TTC549 (cell line): Measurements from ENCODE around the gene MYT1.

Source experiments
- FAIRE-seq: peaks from 2 replicates; lab custom pipeline; 2012; peaks lifted over from hg19 to GRCh38; lab: Jason Lieb, UNC

Gene MYT1

GRCh38 chr20:64247970-64248841 is 84.0 kb downstream of the MYT1 start:
- no peak for FAIRE-seq

DNA sequence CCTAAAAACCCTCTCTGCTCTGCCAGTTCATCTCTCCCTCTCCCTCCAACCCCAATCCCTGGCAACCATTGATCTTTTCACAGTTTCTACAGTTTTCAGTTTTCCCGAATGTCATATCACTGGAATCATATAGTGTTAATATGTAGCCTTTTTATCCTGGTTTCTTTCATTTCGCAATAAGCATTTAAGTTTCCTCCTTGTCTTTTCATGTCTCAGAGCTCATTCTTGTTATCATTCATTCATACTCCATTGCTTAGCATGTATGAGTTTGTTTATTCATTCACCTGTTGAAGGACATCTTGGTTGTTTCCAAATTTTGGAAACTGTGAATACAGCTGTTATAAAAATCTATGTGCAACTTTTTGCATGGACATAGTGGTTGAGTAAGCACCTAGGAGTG is 85.8 kb downstream of the MYT1 start:
- FAIRE-seq: no peak

- no peak for FAIRE-seq
Observed at GRCh38 chr20:64253000-64253383, 88.7 kb downstream of the MYT1 start.

- no peak for FAIRE-seq
Observed at GRCh38 chr20:64253443-64253842, 89.2 kb downstream of the MYT1 start.

- no peak for FAIRE-seq
Observed at GRCh38 chr20:64254156-64254555, 89.9 kb downstream of the MYT1 start.

DNA sequence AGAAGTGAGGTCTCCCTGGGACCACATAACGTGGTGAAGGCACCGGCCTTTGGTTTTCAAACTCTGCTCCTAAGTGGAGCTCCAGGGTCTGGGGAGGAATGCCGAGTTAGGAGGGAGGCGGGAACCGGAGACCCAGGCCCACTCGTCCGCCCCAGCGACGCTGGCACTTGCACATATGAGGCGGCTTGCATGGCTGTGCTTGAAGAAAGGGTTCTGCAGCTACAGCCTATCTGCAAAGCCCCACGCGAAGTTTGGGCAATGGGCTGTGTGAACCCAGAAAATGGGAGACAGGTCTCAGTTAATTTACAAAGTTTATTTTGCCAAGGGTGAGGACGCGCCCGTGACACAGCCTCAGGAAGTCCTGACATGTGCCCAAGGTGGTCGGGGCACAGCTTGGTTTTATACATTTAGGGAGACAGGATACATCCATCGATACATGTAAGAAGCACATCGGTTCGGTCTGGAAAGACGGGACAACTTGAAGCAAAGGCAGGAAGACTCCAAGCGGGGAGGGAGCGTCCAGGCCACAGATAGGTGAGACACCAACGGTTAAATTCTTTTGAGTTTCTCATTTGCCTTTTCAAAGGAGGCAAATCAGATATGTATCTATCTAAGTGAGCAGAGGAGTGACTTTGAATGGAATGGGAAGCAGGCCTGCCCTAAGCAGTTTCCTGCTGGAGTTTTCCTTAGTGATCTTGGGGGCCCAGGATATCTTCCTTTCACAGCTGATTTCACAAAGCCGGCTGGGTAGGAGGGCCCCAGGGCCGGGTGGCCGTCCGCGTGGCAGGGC is 90.5 kb downstream of the MYT1 start:
- FAIRE-seq: no peak

- FAIRE-seq: no peak
Observed at GRCh38 chr20:64255361-64256281, 91.4 kb downstream of the MYT1 start, which contains the start of gene PCMTD2. Gene PCMTD2, plus strand, starts transcription at chr20:64255748. Its CDS starts 4,218 bp downstream, at chr20:64259966.

DNA sequence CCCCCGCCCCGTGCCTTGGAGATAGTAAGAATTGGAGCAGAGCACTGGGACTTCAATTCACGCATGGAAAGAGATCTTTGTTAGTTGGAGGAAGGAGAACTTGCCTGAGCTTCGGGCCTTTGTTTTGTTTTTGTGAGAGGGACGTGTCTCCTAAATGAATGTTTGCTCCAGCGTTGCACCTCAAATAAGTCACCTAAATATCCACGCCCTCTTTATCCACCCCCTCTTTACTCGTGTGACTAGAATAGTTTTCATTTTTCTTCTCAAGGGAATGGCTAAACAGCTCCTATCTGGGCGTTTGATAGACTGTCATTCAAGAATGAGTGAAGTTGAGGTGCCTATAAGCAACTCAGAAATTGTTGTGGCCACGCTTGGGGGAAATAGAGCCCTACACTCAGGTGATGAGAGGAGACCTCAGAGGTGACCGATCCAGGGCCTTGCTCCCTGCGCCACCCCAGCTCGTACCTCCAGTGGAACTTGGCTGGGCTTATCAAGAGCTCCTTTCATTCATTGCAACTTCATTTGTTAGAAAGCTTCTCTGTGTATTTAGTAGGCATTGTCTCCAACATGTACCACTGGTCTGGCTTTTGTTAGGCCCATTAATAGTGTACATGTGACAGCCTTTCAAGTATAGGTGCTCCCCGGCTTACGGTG is 92.2 kb downstream of the MYT1 start:
- FAIRE-seq: no peak

GRCh38 chr20:64257107-64257757 is 93.0 kb downstream of the MYT1 start:
- no peak for FAIRE-seq

GRCh38 chr20:64258071-64258823 is 94.0 kb downstream of the MYT1 start:
- no peak for FAIRE-seq

DNA sequence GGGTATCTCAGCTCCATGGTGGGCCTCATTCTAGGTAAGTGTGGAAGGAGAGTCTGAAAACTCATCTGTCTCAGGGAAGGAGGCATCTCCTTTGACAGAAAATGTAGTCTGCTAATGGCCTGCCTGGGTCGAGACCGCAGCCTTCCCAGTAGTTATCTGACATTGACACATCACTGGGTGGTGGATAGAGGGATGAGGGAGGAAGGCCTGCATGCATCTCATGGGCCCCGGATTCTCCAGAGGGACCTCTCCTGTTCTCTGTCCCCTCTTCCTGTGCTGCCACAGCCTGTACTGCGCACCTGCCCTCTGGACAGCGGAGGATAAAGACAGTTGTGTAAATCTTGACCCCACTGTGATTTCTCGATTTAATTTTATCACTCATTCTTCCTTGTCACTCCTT is 96.0 kb downstream of the MYT1 start:
- FAIRE-seq: no peak

- no peak for FAIRE-seq
Observed at GRCh38 chr20:64261138-64261537, 96.9 kb downstream of the MYT1 start.

DNA sequence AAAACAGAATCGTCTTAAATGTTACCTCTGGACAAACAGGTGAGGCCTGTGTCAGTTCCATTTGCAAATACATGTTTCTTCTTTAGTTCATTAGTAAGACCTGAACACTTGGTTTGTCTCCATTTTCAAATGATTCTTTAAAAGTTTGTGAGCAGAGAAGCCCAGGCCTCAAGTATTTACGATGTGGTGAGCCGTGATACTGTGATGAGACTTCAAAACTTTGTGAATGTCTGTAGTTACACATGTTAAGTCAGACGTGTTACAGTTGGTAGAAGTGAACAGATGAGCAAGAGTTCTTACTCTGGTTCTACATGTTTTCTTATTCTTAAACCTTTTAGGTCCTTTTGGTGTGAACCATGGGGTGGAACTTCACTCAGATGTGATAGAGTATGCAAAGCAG is 99.8 kb downstream of the MYT1 start:
- FAIRE-seq: no peak

DNA sequence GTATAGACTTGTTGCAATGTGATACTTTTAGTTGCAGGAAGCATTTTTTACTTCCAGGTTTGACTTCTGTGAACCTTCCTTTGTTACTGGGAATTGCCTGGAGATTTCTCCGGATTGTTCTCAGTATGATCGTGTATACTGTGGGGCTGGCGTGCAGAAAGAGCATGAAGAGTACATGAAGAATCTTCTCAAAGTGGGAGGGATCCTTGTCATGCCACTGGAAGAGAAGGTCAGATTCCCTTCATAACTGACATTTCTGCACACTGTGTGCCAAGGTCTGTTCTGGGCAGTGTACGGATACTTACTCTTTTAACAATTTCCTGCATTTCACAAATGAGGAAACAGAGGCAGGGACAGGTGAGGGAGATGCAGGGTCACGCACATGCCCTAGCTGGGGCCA is 100.9 kb downstream of the MYT1 start:
- no peak for FAIRE-seq

GRCh38 chr20:64266988-64267387 is 102.7 kb downstream of the MYT1 start:
- FAIRE-seq: no peak

DNA sequence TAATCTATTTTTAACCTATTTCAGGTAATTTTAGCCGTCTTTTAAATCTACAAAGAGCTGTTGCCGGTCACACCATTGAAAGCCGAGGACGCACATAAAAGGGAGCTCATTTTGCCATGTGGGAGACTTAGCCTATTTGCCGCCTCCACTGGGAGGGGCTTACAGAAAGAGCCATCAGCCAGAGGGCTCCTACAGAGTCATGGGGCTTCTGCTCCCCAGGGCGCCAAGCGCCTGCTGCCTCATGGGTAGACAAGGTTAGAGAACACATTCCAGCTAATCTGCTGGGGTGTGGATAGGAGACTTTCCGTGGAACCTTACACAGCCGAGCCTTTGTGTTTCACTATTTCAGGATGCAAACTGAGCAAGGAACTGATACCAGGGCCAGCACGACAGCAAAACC is 103.9 kb downstream of the MYT1 start:
- FAIRE-seq: no peak

DNA sequence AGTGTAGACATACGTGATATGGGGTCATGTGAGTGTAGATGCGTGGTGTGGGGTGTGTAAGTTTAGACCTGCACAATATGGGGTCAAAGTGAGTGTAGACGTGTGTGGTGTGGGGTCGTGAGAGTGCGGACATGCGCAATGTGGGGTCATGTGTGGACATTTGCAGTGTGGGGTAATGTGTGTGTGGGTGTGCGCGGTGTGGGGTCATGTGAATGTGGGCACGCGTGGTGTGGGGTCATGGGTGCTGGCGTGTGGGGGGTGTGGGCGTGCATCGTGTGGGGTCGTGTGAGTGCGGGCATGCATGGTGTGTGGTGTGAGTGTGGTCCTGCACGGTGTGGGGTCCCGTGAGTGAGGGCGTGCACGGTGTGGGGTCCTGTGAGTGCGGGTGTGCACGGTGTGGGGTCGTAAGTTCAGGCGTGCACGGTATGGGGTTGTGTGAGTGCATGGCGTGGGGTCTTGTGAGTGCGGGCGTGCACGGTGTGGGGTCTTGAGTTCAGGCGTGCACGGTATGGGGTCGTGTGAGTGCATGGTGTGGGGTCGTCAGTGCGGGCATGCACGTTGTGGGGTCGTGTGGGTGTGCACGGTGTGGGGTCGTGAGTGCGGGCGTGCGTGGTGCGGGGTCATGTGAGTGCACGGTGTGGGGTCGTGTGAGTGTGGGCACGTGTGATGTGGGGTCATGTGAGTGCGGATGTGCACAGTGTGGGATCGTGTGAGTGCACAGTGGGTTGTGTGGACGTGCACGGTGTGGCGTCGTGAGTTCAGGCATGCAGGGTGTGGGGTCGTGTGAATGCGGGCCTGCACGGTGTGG is 105.6 kb downstream of the MYT1 start:
- no peak for FAIRE-seq

DNA sequence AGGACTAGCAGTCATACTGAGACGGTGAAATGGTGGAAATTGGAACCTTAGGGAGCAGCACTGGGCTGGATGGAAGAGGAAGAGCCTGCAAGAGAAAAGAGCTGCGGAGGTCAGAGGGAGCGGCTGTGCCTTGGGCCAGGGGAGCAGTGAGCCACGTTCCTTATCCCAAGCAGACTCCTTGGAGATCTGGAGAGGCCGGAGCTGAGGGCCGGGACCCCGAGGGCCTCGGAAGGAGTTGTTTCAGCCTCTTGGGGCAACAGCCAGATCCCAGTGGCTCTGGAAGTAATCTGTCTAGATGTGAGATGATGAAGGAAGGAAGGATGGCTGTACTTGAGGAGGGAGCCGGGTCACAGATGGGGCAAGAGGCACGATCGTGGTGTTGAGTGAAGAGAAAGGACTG is 107.4 kb downstream of the MYT1 start:
- FAIRE-seq: no peak

DNA sequence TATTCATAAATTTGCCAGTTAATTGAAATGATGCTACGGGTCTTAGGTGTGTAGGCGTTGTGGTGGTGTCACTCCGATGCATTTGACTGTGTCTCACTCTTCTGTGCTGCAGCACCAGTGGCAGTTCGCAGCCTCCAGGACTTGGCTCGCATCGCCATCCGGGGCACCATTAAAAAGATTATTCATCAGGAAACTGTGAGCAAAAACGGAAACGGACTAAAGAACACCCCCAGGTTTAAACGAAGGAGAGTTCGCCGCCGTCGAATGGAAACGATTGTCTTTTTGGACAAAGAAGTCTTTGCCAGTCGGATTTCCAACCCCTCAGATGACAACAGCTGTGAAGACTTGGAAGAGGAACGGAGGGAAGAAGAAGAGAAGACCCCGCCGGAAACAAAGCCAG is 108.9 kb downstream of the MYT1 start:
- no peak for FAIRE-seq

DNA sequence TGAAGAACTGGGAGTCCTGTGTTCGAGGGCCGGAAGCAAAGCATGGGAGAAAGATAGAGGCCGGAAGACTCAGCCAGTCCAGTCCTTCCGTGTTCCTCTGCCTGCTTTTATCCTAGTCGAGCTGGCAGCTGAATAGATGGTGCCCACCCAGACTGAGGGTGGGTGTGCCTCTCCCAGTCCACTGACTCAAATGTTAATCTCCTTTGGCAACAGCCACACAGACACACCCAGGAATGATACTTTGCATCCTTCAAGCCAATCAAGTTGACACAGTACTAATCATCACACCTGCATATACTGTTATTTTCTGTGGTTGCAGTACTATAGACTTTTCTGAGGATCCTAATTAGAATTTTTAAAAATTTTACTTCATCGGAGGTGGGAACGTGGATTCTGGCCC is 112.6 kb downstream of the MYT1 start:
- no peak for FAIRE-seq
